ENCODE measurements around the gene IL23A.
"Not testable (repeated sequence)": the region's sequence is repeated elsewhere in the genome, so short reads cannot be mapped to it uniquely, and the experiment has no call there.

DNA sequence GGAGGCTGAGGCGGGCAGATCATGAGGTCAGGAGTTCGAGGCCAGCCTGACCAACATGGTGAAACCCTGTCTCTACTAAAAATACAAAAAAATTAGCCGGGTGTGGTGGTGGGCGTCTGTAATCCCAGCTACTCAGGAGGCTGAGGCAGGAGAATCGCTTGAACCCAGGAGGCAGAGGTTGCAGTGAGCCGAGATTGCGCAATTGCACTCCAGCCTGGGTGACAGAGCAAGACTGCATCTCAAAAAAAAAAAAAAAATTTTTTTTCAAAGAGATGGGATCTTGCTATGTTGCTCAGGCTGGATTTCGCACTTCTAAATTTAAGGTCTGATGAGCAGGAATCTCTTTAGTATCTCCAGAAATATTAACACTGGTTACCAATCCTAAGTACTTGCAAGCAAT lies 17.1 kb upstream of the IL23A start:
- TF ChIP-seq CTCF, EZH2phosphoT487 (IDR thresholded peaks at IDR 0.05): not testable (repeated sequence)

All from neural progenitor cell (in vitro differentiated cells).